Measurements from ENCODE around the gene DNAH5.

- TF ChIP-seq POLR2A (IDR thresholded peaks at IDR 0.05; ENCODE audit: low read depth, low read length) (no peak), POLR2AphosphoS5 (IDR thresholded peaks at IDR 0.05; ENCODE audit: low read depth, low read length) (no peak)
Observed at GRCh38 chr5:13919786-13920185, 24.7 kb downstream of the DNAH5 start.
